HG03175 (cell line): ENCODE results near the gene ADAM17.
"Not testable (repeated sequence)": the region's sequence is repeated elsewhere in the genome, so short reads cannot be mapped to it uniquely, and the experiment has no call there.

Experiments
- ATAC-seq: cut with Tn5 transposase; IDR thresholded peaks from one replicate; pipeline ENCODE4 v1.9.1; 2021; ENCODE audit warnings: mild to moderate bottlenecking, moderate library complexity; ENCODE audit not compliant: unreplicated experiment

ADAM17 gene

GRCh38 chr2:9555297-9556120, at the start of gene ADAM17:
Gene ADAM17 (minus strand): TSS chr2:9555830. CDS start chr2:9555605, 225 bp downstream.
- peak; percentile 87 for ATAC-seq

GRCh38 chr2:9602412-9602811, 46.8 kb upstream of the ADAM17 start:
- ATAC-seq = no peak

DNA sequence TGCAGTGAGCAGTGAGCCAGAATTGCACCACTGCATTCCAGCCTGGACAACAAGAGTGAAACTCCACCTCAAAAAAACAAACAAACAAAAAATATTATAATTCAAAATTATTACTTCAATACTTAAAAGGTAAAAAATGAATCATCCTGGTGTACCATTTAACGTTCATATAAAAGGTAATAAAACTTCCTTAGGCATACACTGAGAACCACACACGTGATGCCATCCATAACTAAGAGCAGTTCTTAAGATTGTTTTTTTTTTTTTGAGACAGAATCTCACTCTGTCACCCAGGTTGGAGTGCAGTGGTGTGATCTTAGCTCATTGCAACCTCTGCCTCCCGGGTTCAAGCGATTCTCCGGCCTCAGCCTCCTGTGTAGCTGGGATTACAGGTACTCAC, 45.8 kb upstream of the ADAM17 start:
- no peak for ATAC-seq

DNA sequence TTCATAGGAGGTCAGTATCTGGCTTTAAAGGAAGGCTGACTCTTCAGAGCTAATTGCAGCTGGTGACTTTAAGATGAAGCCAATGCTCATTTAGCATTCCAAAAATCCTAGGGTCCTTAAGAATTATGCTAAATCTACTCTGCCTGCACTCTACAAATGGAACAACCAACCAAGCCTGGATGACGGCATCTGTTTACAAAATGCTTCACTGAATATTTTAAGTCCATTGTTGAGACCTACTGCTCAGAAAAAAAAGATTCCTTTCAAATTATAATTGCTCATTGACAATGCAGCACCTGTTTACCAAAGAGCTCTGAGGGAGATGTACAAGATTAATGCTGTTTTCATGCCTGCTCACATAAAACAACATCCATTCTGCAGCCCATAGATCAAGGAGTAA, 43.8 kb upstream of the ADAM17 start:
- no peak for ATAC-seq

DNA sequence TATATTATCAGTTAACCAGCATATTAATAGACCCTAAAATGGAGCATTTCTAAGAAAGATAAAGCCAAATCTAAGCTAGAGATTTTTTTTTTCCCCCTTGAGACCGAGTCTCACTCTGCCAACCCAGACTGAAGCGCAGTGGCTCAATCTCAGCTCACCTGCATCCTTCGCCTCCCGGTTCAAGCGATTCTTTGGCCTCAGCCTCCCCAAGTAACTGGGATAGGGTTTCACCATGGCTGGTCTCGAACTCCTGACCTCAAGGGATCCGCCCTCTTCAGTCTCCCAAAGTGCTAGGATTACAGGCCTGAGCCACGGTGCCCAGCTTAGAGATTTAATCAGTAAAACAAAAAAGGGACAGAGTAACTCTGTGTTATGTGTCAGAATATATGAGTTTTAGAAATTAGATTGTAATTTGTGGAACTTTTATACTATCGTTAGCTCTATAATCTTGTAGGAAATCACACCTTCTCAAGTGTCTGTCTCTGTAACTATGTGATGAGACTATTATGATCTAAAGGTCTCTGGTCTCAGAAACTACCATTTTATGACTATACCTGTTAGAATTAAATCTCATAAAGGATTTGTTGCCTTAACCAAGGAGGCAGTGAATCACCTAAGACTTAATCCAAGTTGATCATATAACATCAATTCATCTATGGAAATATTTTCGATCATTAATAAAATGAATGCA, 41.1 kb upstream of the ADAM17 start:
- ATAC-seq = no peak

- ATAC-seq = no peak
These were observed 40.1 kb upstream of the ADAM17 start for GRCh38 chr2:9595746-9596145.

GRCh38 chr2:9595256-9595655, 39.6 kb upstream of the ADAM17 start:
- not testable (repeated sequence) for ATAC-seq

DNA sequence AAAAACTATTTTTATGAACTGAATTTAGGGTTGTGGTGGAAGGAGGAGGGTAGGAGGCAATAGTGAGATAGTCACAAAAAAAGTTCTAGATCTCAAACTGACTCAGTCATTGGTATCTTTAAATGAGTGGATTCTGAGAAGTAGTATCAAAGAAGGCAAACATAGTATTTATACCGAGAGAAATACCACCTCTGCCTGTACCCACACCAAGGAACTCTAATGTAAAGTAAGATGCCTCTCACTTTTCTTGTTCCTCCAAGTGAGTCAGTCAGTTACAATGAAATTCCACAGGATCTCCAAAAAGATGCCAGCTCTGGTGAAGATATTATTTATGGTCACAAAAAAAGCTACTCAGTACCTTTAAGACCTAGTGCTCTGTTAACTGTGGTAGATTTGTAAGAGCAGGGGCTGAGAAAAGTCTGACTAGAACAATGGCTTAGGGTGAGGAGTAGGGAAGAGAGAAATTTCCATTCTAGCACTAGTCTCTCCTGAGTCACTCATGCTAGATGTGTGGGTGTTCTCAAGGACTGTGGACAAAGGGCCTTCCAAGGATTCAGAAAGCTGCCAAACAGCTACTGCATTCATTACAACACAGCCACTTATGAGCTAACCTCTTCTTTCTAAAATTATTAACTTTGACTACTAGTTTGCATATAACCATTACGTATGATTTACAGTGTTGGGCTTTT, 38.9 kb upstream of the ADAM17 start:
- no peak for ATAC-seq

DNA sequence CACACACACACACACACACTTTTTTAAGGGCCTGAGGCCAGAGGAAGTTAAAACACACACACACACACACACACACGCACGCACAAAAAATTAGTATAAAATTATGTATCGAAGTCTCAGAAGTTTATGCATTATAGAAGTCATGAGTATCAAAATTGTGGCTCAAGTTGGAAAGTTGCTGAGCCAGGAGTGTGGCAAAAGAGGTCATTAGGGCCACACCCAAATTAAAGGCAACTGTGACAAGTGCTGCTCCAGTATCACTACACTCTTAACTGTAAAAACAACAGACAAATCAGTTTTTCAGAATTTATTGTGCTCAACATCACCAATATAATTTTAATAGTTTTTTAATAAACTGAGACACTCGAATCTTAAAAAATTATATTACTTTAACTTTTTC, 38.3 kb upstream of the ADAM17 start:
- no peak for ATAC-seq

GRCh38 chr2:9592699-9593098, 37.1 kb upstream of the ADAM17 start:
- ATAC-seq = no peak

GRCh38 chr2:9590641-9591040, 35.0 kb upstream of the ADAM17 start:
- ATAC-seq = no peak

DNA sequence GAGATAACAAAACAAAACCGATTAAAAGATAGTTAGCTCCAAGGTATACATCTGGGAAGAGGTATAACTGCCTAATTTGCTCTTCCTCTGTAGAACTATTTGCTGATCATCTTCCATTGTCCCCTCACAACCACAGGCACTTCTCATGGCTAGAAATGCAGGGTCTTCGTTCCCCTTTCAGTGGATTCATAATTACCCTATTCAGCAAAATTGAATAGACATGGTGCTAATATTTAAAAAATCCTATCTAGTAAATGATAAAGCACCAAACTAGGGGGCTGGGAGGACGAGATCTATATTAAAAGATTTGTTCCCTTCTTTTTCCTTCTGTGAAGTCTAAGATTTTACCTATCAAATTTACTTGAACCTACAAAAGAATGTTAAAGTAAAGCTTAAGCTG, 30.8 kb upstream of the ADAM17 start:
- ATAC-seq = no peak

- no peak for ATAC-seq
These were observed 29.9 kb upstream of the ADAM17 start for GRCh38 chr2:9585486-9585885.

- not testable (repeated sequence) for ATAC-seq
These were observed 29.3 kb upstream of the ADAM17 start for GRCh38 chr2:9584902-9585301.

GRCh38 chr2:9582624-9583023, 27.0 kb upstream of the ADAM17 start:
- ATAC-seq = no peak

DNA sequence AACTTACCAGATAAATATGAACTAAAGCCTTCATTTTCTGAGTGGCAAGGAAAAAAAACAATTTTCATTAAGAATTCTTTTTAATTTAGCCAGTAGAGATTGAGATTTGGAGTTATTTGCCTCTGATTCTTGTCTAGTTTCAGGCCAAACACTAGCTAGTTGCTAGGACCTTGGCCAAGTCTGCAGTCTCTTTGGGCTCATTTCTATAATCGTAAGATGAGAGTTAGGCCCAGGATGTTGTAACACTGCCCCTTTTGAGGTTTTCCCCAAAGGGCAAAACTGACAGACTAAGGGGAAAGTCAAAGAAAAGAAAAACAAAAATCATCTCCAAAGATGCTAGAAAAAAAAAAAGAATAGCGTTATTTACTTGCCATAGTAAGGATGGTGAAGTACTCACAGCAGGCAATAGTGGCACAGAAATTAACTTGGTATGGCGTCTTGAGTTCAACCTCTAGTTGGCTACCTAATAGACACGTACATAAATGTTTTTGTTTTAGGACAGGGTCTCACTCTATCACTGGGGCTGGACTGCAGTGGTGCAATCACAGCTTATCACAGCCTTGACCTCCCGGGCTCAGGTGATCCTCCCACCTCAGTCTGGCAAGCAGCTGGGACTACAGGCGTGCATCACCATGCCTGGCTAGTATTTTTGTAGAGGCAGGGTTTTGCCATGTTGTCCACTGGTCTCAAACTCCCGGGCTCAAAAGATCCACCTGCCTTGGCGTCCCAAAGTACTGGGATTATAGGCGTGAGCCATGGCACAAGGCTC, 23.0 kb upstream of the ADAM17 start:
- no peak for ATAC-seq

- no peak for ATAC-seq
These were observed 18.7 kb upstream of the ADAM17 start for GRCh38 chr2:9574331-9574730.

GRCh38 chr2:9573840-9574239, 18.2 kb upstream of the ADAM17 start:
- ATAC-seq = no peak

DNA sequence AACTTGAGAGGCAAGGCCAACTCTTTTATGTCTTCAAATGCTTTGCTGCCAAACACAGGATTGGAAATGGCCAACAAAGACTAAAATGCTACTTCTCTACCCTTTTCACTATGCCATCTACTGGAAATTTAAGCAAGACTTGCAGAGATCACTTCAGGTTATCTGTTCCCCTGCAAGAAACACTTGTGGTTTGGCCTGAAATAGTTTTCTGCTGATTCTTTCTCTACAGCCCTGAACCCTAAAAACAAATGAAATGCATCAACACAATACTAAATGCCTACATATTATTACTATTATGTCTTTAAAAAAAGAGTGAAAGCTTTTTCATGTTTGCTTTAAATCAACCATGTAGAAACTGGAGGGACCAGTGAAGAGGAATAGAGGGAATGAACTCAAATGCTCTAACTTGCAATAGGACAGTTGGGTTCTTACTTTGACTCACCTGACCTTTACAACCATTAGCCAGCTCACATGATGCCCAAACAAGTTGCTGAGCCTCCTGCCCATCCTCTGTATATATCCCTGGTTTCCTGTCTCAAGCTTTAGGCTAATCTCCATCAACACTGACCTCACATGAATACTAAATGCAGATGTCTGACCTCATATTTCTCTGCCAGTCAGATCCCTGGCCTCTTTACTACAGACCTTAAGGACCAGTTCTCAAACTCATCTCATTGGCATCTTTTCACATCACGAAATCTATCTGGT, 17.5 kb upstream of the ADAM17 start:
- no peak for ATAC-seq
